ENCODE data around the gene TEN1.

TEN1 gene

GRCh38 chr17:75991396-75991795 is 12.4 kb downstream of the TEN1 start:
- Histone ChIP-seq H2AFZ (ENCODE audit: low read length) (no peak overlapping the region), H3K27me3 (replicated peaks; ENCODE audit: insufficient read depth, low read length) (no peaks in the 10 kb centered on the region), H3K4me2 (ENCODE audit: low read depth, low read length) (no peak overlapping the region), H3K4me1 (ENCODE audit: low read length) (no peaks in the 10 kb centered on the region), H3K9ac (ENCODE audit: low read length) (no peak overlapping the region), H3K27ac (ENCODE audit: low read length) (no peak overlapping the region), H3F3A (ENCODE audit: insufficient read depth, low read length) (no peaks in the 10 kb centered on the region), H3K79me2 (ENCODE audit: low read length) (no peaks in the 10 kb centered on the region), H3K9me2 (replicated peaks; ENCODE audit: insufficient read depth, low read length) (no peaks in the 10 kb centered on the region), H3K36me3 (replicated peaks; ENCODE audit: insufficient read depth, low read length) (no peaks in the 10 kb centered on the region), H4K20me1 (ENCODE audit: insufficient read depth, low read length) (no peaks in the 10 kb centered on the region), H3K4me3 (ENCODE audit: low read length) (no peak overlapping the region), H3K9me3 (replicated peaks; ENCODE audit: insufficient read depth, low read length) (no peaks in the 10 kb centered on the region)
- DNase-seq, result no peak
- TF ChIP-seq EZH2 (optimal IDR thresholded peaks at IDR 0.05; ENCODE audit: low read depth, low read length), result no peak
- no peak for TF ChIP-seq CTCF (IDR thresholded peaks at IDR 0.05; ENCODE audit: low read length)
- no peak for TF ChIP-seq EZH2phosphoT487 (IDR thresholded peaks at IDR 0.05; ENCODE audit: low read length)

GRCh38 chr17:75994802-75995370 is 15.8 kb downstream of the TEN1 start:
- no peak overlapping the region for H3K4me3 ChIP-seq (ENCODE audit: low read length)
- H3K4me2 ChIP-seq (ENCODE audit: low read depth, low read length), result no peak overlapping the region
- no peaks in the 10 kb centered on the region for H3K27me3 ChIP-seq (replicated peaks; ENCODE audit: insufficient read depth, low read length)
- no peaks in the 10 kb centered on the region for H3K36me3 ChIP-seq (replicated peaks; ENCODE audit: insufficient read depth, low read length)
- H4K20me1 ChIP-seq (ENCODE audit: insufficient read depth, low read length), result no peaks in the 10 kb centered on the region
- TF ChIP-seq EZH2phosphoT487 (IDR thresholded peaks at IDR 0.05; ENCODE audit: low read length), result no peak
- TF ChIP-seq EZH2 (optimal IDR thresholded peaks at IDR 0.05; ENCODE audit: low read depth, low read length), result no peak
- no peak for TF ChIP-seq CTCF (IDR thresholded peaks at IDR 0.05; ENCODE audit: low read length)
- H3K9me3 ChIP-seq (replicated peaks; ENCODE audit: insufficient read depth, low read length), result no peaks in the 10 kb centered on the region
- H3K79me2 ChIP-seq (ENCODE audit: low read length), result no peaks in the 10 kb centered on the region
- no peak overlapping the region for H2AFZ ChIP-seq (ENCODE audit: low read length)
- H3K4me1 ChIP-seq (ENCODE audit: low read length), result no peaks in the 10 kb centered on the region
- H3K27ac ChIP-seq (ENCODE audit: low read length), result no peak overlapping the region
- no peaks in the 10 kb centered on the region for H3F3A ChIP-seq (ENCODE audit: insufficient read depth, low read length)
- no peak for DNase-seq
- no peak overlapping the region for H3K9ac ChIP-seq (ENCODE audit: low read length)
- no peaks in the 10 kb centered on the region for H3K9me2 ChIP-seq (replicated peaks; ENCODE audit: insufficient read depth, low read length)

DNA sequence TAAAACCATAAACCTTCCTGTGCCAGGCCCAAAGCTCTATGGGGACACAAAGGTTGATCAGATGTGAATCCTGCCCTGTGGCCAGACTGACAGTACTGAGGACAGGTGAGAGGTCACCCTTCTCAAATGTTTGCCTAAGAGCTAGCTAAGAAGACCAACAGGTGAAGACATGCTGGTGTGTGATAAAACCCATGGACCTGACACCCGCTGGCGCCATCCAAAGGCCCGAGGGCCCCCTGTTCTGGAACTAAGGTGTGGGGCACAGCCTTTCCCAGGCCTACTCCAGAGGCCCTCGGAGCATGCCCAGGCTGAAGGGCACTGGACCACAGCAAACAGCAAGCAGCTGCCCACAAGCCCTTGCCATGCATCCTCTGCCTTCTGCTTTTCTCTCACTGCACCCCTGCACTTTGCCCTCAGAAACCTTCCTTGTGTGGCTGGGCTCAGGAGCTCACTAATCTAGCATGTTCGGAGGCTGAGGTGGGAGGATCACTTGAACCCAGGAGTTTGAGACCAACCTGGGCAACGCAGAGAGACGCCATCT is 16.4 kb downstream of the TEN1 start:
- H3K9me2 ChIP-seq (replicated peaks; ENCODE audit: insufficient read depth, low read length), result no peaks in the 10 kb centered on the region
- no peaks in the 10 kb centered on the region for H3K4me1 ChIP-seq (ENCODE audit: low read length)
- no peak for TF ChIP-seq EZH2phosphoT487 (IDR thresholded peaks at IDR 0.05; ENCODE audit: low read length)
- TF ChIP-seq EZH2 (optimal IDR thresholded peaks at IDR 0.05; ENCODE audit: low read depth, low read length), result no peak
- no peak for TF ChIP-seq CTCF (IDR thresholded peaks at IDR 0.05; ENCODE audit: low read length)
- no peak overlapping the region for H3K27ac ChIP-seq (ENCODE audit: low read length)
- H3K9me3 ChIP-seq (replicated peaks; ENCODE audit: insufficient read depth, low read length), result no peaks in the 10 kb centered on the region
- no peak overlapping the region for H3K4me3 ChIP-seq (ENCODE audit: low read length)
- H3K79me2 ChIP-seq (ENCODE audit: low read length), result no peaks in the 10 kb centered on the region
- H2AFZ ChIP-seq (ENCODE audit: low read length), result no peak overlapping the region
- H3F3A ChIP-seq (ENCODE audit: insufficient read depth, low read length), result no peaks in the 10 kb centered on the region
- no peaks in the 10 kb centered on the region for H4K20me1 ChIP-seq (ENCODE audit: insufficient read depth, low read length)
- H3K4me2 ChIP-seq (ENCODE audit: low read depth, low read length), result no peak overlapping the region
- no peaks in the 10 kb centered on the region for H3K27me3 ChIP-seq (replicated peaks; ENCODE audit: insufficient read depth, low read length)
- no peak overlapping the region for H3K9ac ChIP-seq (ENCODE audit: low read length)
- H3K36me3 ChIP-seq (replicated peaks; ENCODE audit: insufficient read depth, low read length), result no peaks in the 10 kb centered on the region
- DNase-seq, result no peak

Data from MM.1S (cell line).